PC-3 (cell line): Measurements from ENCODE around the gene UNC13D.

Source experiments
- EZH2 ChIP-seq: fragments of 300-600 bp; sonication (generic); IDR thresholded peaks from one replicate; pipeline ENCODE4 v1.6.1; 2017; ENCODE audit warnings: antibody characterized with exemption, mild to moderate bottlenecking, low read length; ENCODE audit not compliant: unreplicated experiment
- EZH2phosphoT487 ChIP-seq: fragments of 300-600 bp; sonication (generic); IDR thresholded peaks from 2 replicates; pipeline ENCODE4 v1.6.1; 2018; ENCODE audit warnings: mild to moderate bottlenecking, antibody characterized with exemption, low read length, borderline replicate concordance
- TF ChIP-seq, protein P1 (sequence below): fragments of 300-600 bp; sonication (generic); conservative IDR thresholded peaks from 2 replicates; pipeline ENCODE4 v1.5.1; 2017; ENCODE audit warnings: antibody characterized with exemption, low read depth, mild to moderate bottlenecking, low read length

DNA sequence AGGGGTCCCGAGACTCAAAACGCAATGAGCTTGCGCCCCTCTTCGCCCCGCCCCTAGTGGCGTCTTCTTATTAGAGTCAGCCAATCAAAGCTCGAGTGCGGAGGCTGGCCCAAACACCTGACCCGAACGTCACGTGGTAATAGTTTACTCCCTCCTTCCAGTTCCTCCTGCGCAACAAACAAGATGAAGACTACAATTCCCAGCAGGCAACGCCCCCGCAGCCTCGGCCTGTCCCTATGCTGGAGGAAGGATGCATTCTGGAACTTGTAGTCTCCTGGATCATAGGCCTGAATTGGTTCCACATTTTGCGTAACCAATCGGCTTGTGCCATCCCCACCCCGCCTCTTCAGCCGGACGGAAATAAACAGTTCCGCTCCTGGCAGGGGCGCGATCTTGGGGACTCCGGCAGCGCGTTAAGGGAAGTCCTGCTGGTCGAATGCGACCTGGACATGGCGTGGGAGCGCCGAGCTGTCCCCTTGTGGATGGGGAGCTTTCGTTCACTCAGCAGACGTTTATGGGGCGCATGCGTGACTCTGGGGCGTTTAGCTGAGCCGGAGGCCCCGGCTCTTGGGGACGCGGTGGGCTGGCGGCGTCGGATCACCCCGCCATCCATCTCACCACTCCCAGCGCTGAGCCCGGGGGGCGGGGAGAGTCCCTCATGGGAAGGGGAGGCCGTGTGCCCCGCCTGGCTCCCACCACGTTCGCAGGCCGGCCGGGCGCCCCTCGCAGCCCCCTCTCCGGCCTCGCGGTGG lies 11.3 kb upstream of the UNC13D start, which contains the start of gene WBP2:
- TF ChIP-seq, protein P1, sequence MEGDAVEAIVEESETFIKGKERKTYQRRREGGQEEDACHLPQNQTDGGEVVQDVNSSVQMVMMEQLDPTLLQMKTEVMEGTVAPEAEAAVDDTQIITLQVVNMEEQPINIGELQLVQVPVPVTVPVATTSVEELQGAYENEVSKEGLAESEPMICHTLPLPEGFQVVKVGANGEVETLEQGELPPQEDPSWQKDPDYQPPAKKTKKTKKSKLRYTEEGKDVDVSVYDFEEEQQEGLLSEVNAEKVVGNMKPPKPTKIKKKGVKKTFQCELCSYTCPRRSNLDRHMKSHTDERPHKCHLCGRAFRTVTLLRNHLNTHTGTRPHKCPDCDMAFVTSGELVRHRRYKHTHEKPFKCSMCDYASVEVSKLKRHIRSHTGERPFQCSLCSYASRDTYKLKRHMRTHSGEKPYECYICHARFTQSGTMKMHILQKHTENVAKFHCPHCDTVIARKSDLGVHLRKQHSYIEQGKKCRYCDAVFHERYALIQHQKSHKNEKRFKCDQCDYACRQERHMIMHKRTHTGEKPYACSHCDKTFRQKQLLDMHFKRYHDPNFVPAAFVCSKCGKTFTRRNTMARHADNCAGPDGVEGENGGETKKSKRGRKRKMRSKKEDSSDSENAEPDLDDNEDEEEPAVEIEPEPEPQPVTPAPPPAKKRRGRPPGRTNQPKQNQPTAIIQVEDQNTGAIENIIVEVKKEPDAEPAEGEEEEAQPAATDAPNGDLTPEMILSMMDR, result no peak; the same call in 1 of the 2 replicates
- TF ChIP-seq EZH2phosphoT487 (no peak), EZH2 (no peak)
